Uterus (tissue), 2 donors: ENCODE data around the gene ANKLE2.

Experiments
- POLR2A ChIP-seq, 2 donors: fragments of 450-650 bp; IDR thresholded peaks; one replicate each; pipeline ENCODE4 v1.6.1; 2016; ENCODE audit warnings: antibody characterized with exemption in 2 of 2, mild to moderate bottlenecking in 1 of 2, moderate library complexity in 1 of 2
- TF ChIP-seq, protein P1 (sequence below), 4 experiments: fragments of 200-600 bp in 2 of 4; fragments of 450-650 bp in 2 of 4; sonication (generic) in 2 of 4; IDR thresholded peaks; one replicate each; pipeline ENCODE4 v1.5.1; 2016 to 2019; ENCODE audit warnings: antibody characterized with exemption in 4 of 4, mild to moderate bottlenecking in 2 of 4, moderate library complexity in 1 of 4

DNA sequence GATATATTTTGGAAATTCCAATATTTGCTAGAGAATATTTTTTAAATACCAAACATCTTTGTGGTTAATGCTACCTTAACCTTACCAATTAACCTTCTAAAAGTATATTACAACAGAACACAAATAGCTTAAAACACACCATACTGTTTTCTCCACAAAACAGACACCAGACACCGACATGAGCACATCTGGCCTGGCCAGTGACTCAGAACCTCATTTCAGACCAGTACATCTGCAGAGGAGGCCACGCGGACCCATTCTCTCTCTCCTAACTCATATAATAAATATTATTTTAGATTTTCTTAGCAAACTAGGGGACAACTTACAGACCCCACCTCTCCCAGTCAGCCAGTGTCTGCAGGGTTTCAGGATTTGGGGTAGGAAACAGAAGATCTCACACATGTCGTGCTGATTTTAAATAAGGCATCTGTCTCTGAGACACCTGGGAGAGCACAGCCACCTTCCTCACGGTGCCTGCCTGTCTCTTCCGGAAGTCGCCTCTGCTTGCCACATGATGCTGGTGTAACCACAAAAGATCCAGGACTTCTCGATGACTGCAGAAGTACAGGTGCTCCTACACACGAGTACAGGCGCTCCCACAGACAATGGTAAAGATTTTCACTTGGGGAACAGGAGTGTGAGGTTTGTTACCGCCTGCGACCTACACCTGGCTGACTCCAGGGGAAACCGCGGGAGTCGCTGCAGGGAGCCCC lies 9.7 kb upstream of the ANKLE2 start:
- TF ChIP-seq, protein P1, sequence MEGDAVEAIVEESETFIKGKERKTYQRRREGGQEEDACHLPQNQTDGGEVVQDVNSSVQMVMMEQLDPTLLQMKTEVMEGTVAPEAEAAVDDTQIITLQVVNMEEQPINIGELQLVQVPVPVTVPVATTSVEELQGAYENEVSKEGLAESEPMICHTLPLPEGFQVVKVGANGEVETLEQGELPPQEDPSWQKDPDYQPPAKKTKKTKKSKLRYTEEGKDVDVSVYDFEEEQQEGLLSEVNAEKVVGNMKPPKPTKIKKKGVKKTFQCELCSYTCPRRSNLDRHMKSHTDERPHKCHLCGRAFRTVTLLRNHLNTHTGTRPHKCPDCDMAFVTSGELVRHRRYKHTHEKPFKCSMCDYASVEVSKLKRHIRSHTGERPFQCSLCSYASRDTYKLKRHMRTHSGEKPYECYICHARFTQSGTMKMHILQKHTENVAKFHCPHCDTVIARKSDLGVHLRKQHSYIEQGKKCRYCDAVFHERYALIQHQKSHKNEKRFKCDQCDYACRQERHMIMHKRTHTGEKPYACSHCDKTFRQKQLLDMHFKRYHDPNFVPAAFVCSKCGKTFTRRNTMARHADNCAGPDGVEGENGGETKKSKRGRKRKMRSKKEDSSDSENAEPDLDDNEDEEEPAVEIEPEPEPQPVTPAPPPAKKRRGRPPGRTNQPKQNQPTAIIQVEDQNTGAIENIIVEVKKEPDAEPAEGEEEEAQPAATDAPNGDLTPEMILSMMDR (IDR thresholded peaks at IDR 0.05): no peak
- TF ChIP-seq POLR2A (IDR thresholded peaks at IDR 0.05): no peak
